ENCODE measurements around the gene RHBDF2. TPM values are rescaled to one million over a fixed set of nuclear protein-coding genes. Genes with fewer than 3 reads are reported as not detected.

RHBDF2 gene
- total and polyA plus RNA-seq, 3 donors from 2014 or later, result 9.7 to 30.2 (median 26.3) TPM

DNA sequence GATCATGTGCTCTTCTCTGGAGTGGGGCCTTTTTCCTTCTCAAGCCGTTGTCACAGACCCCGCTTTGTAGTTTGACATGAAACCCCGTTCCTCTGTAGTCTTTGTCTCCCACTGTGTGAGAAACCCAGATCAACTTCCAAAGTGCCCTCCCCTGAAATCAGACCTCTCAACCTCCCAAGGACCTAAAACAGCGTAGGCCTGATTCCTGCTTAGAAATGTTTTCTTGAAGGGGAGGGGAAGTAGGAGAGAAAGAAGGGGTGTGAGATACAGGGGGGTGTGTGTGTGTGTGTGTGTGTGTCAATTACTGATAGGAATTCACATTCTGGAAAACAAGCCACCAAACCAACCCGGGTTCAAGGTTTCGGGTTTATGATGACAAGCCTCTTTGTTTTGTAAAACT is 49.7 kb downstream of the RHBDF2 start:
- Histone ChIP-seq H3K4me1 (no peaks in the 10 kb centered on the region), H3K36me3 (ENCODE audit: low read depth, missing control alignments) (no peaks in the 10 kb centered on the region), H3K27ac (no peak overlapping the region), H3K4me3 (no peak overlapping the region), H3K27me3 (no peaks in the 10 kb centered on the region), H3K9me3 (no peaks in the 10 kb centered on the region)
- intact Hi-C loops (cut with DNase I; ENCODE audit: low total_unique reads), result no loop called here
- TF ChIP-seq, protein P1, sequence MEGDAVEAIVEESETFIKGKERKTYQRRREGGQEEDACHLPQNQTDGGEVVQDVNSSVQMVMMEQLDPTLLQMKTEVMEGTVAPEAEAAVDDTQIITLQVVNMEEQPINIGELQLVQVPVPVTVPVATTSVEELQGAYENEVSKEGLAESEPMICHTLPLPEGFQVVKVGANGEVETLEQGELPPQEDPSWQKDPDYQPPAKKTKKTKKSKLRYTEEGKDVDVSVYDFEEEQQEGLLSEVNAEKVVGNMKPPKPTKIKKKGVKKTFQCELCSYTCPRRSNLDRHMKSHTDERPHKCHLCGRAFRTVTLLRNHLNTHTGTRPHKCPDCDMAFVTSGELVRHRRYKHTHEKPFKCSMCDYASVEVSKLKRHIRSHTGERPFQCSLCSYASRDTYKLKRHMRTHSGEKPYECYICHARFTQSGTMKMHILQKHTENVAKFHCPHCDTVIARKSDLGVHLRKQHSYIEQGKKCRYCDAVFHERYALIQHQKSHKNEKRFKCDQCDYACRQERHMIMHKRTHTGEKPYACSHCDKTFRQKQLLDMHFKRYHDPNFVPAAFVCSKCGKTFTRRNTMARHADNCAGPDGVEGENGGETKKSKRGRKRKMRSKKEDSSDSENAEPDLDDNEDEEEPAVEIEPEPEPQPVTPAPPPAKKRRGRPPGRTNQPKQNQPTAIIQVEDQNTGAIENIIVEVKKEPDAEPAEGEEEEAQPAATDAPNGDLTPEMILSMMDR (IDR thresholded peaks at IDR 0.05), result no peak
- TF ChIP-seq POLR2A (IDR thresholded peaks at IDR 0.05), result no peak
- WGBS, 2 donors, result 55% methylated on average over 6 of the region's 6 CpGs
- DNase-seq, result no peak

DNA sequence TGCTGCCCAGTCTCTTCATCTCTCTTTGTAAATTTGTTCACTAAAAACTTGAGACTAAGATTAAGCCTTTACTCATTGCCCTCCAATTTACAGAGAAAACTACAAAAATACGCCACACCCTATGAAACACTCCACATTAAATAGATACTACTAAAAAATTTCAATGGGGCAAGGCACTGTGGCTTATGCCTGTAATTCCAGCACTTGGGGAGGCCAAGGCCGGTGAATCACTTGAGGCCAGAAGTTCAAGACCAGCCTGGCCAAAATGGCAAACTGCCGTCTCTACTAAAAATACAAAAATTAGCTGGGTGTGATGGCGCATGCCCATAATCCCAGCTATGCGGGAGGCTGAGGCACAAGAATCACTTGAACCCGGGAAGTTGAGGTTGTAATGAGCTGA is 52.1 kb downstream of the RHBDF2 start:
- H3K9me3 ChIP-seq, result no peaks in the 10 kb centered on the region
- WGBS, 2 donors, result 87 to 91% methylated on average over 6 of the region's 6 CpGs
- no peak overlapping the region for H3K4me3 ChIP-seq
- no peak overlapping the region for H3K27ac ChIP-seq
- intact Hi-C loops (cut with DNase I; ENCODE audit: low total_unique reads), result no loop called here
- H3K4me1 ChIP-seq, result no peaks in the 10 kb centered on the region
- H3K27me3 ChIP-seq, result no peaks in the 10 kb centered on the region
- H3K36me3 ChIP-seq (ENCODE audit: low read depth, missing control alignments), result no peaks in the 10 kb centered on the region
- DNase-seq, result no peak
- TF ChIP-seq POLR2A (IDR thresholded peaks at IDR 0.05), result no peak

DNA sequence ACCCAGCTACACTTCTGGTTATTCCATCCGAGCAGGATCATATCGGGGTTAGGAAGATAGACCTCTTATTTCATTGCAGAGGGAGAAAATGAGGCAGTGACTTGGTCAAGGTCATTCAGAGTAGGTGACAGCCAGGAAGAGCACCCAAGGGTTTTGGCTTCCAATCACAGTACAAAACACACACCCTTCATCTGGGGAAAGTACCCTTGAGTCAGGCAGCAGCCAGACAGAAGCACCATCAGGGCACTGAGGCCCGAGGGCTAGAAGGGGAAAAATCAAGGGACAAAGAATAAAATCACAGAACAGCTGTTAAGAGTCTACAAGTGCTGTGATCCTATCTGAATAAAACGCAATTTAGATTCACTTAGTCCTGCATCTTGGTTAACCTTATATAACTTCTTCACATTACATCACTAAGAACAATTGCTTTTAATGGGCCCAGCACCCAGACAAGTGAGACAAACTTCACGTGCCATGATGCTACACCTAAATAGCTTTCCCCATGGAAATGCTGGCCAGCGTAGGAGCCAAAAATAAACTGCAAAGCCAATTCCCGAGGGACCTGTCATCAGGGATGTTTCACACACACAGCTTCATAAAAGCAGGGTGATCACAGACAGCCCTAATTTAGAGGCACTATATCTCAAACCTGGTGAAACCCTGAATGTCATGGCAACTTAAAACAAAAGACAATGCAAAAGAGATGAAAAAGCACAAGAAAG is 53.1 kb downstream of the RHBDF2 start:
- no peak overlapping the region for H3K4me3 ChIP-seq
- no peaks in the 10 kb centered on the region for H3K36me3 ChIP-seq (ENCODE audit: low read depth, missing control alignments)
- no peaks in the 10 kb centered on the region for H3K27me3 ChIP-seq
- no peaks in the 10 kb centered on the region for H3K9me3 ChIP-seq
- H3K27ac ChIP-seq, result no peak overlapping the region
- H3K4me1 ChIP-seq, result no peaks in the 10 kb centered on the region
- DNase-seq, result no peak
- TF ChIP-seq, protein P1 (IDR thresholded peaks at IDR 0.05), result no peak
- TF ChIP-seq POLR2A (IDR thresholded peaks at IDR 0.05), result no peak
- WGBS, 2 donors, result 73 to 76% methylated on average over 7 of the region's 7 CpGs
- intact Hi-C loops (cut with DNase I; ENCODE audit: low total_unique reads), result no loop called here

DNA sequence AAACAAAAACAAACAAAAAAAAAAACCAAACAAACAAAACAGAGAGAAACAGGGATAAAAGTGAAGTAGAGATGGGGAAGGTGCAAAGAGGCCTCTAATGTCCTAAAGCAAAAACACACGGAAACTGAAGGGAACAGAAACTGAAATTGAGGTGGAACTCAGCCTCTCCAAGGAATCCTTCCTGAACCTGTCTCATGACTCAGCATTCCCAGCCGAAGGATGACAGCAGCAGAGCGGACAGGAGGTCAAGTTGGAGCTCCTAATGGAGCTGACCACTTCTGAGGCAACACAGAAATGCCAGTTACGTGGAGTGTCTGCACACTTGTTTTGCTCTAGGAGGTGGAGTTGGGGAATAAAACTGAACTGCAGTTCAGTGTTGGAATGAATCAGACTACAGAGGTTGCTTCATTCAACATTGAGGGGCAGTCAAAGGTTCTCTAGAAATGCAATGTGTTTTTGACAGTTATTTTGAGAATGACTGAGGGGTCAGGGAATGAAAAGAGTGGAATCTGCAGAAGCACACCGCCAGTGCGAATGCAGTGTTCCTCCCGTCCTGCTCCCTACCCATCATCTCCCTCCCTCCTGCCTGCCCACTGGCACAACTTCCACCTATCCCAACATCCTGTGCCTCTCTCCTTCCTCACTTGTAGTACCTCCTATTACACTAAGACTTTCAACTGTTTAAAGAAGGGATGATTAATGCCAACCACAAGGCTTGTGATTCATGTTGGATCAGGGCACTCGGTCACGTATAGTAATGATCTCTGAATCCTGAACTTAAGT is 54.6 kb downstream of the RHBDF2 start:
- WGBS, 2 donors, result 68 to 73% methylated on average over 9 of the region's 9 CpGs
- no peak for TF ChIP-seq POLR2A (IDR thresholded peaks at IDR 0.05)
- TF ChIP-seq, protein P1 (IDR thresholded peaks at IDR 0.05), result no peak
- H3K27me3 ChIP-seq, result no peaks in the 10 kb centered on the region
- H3K4me3 ChIP-seq, result no peak overlapping the region
- no peaks in the 10 kb centered on the region for H3K9me3 ChIP-seq
- H3K27ac ChIP-seq, result no peak overlapping the region
- no peak for DNase-seq
- no peaks in the 10 kb centered on the region for H3K36me3 ChIP-seq (ENCODE audit: low read depth, missing control alignments)
- no peaks in the 10 kb centered on the region for H3K4me1 ChIP-seq
- intact Hi-C loops (cut with DNase I; ENCODE audit: low total_unique reads), result no loop called here

DNA sequence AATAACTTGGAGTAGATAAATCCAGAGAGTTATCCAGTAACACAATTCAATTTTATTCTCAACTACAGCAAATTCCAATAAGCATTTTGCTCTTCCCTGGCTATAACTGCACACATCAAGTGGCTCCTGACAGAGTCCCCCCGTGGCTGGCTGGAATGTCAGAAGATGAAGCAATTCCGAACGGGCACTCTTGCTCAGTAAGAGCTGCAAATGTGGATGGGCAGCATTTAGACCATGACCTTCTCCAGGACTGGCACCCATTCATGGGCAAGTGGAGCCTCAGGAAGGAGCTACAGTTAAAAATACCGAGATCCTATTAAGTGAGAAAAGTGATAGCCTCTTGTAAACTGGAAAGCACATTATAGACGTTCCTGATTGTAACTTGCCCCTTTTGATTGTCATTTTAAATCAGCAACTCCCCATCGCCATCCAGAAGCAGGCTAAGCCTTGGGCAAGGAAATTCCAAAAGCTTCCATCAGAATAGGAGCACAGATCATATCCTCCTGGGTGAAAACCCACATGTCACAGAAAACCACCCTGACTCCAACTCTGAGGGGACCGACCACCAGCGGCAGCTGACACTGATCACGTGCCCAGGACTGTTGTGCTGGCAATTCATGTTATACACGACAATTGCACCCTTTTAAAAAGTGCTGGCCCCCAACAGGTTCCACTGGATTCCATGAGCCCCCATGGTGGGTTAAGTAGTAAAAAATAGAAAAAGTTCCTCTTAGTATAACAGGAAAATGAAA is 55.4 kb downstream of the RHBDF2 start:
- intact Hi-C loops (cut with DNase I; ENCODE audit: low total_unique reads), result no loop called here
- DNase-seq, result no peak
- no peaks in the 10 kb centered on the region for H3K4me1 ChIP-seq
- H3K27me3 ChIP-seq, result no peaks in the 10 kb centered on the region
- 79 to 80% methylated on average over 10 of the region's 10 CpGs for WGBS, 2 donors
- H3K27ac ChIP-seq, result no peak overlapping the region
- H3K9me3 ChIP-seq, result no peaks in the 10 kb centered on the region
- H3K36me3 ChIP-seq (ENCODE audit: low read depth, missing control alignments), result no peaks in the 10 kb centered on the region
- no peak overlapping the region for H3K4me3 ChIP-seq
- TF ChIP-seq POLR2A (IDR thresholded peaks at IDR 0.05), result no peak
- TF ChIP-seq, protein P1 (IDR thresholded peaks at IDR 0.05), result no peak

Data from testis (tissue), 3 donors.